Measurements from ENCODE around the gene BRD3. TPM values are rescaled to one million over a fixed set of nuclear protein-coding genes. Genes with fewer than 3 reads are reported as not detected.

Gene BRD3
- total RNA-seq, 1 donor from 2014 or later = 35.5 TPM

- Histone ChIP-seq H3K9me3 (no peaks in the 10 kb centered on the region), H3K4me3 (no peak overlapping the region), H3K27me3 (ENCODE audit: low read depth) (no peaks in the 10 kb centered on the region), H3K27ac (no peak overlapping the region), H3K4me1 (peaks cover 18% of the 10 kb centered on the region), H3K36me3 (no peaks in the 10 kb centered on the region)
- intact Hi-C loops (cut with DNase I) = no loop called here
- DNase-seq = no peak
- ATAC-seq = no peak
- no peak for TF ChIP-seq CTCF (IDR thresholded peaks at IDR 0.05)
These were observed 80.9 kb downstream of the BRD3 start for GRCh38 chr9:133986774-133987445.

- Histone ChIP-seq H3K4me3 (no peak overlapping the region), H3K27me3 (ENCODE audit: low read depth) (no peaks in the 10 kb centered on the region), H3K4me1 (peaks cover 18% of the 10 kb centered on the region), H3K27ac (no peak overlapping the region), H3K36me3 (no peaks in the 10 kb centered on the region), H3K9me3 (no peaks in the 10 kb centered on the region)
- ATAC-seq (no peak), DNase-seq (no peak)
- no peak for TF ChIP-seq CTCF (IDR thresholded peaks at IDR 0.05)
- intact Hi-C loops (cut with DNase I) = no loop called here
These were observed 81.8 kb downstream of the BRD3 start for GRCh38 chr9:133986061-133986460.

- no peaks in the 10 kb centered on the region for H3K36me3 ChIP-seq
- ATAC-seq = no peak
- H3K4me1 ChIP-seq = peaks cover 31% of the 10 kb centered on the region
- no peak overlapping the region for H3K27ac ChIP-seq
- no peaks in the 10 kb centered on the region for H3K27me3 ChIP-seq (ENCODE audit: low read depth)
- intact Hi-C loops (cut with DNase I) = no loop called here
- DNase-seq = peak; percentile 33
- no peaks in the 10 kb centered on the region for H3K9me3 ChIP-seq
- H3K4me3 ChIP-seq = no peak overlapping the region
- no peak for TF ChIP-seq CTCF (IDR thresholded peaks at IDR 0.05)
These were observed 84.7 kb downstream of the BRD3 start for GRCh38 chr9:133982971-133983720.

GRCh38 chr9:133981958-133982681 is 85.7 kb downstream of the BRD3 start:
- DNase-seq (peak; percentile 33), ATAC-seq (no peak)
- TF ChIP-seq CTCF (IDR thresholded peaks at IDR 0.05) = no peak
- H3K36me3 ChIP-seq = no peaks in the 10 kb centered on the region
- H3K9me3 ChIP-seq = no peaks in the 10 kb centered on the region
- no peaks in the 10 kb centered on the region for H3K27me3 ChIP-seq (ENCODE audit: low read depth)
- no peak overlapping the region for H3K27ac ChIP-seq
- H3K4me3 ChIP-seq = no peak overlapping the region
- peaks cover 31% of the 10 kb centered on the region for H3K4me1 ChIP-seq
- intact Hi-C loops (cut with DNase I) = no loop called here

GRCh38 chr9:133981589-133981957 is 86.3 kb downstream of the BRD3 start:
- no peak for TF ChIP-seq CTCF (IDR thresholded peaks at IDR 0.05)
- DNase-seq = no peak
- H3K36me3 ChIP-seq = no peaks in the 10 kb centered on the region
- intact Hi-C loops (cut with DNase I) = no loop called here
- ATAC-seq = no peak
- H3K9me3 ChIP-seq = no peaks in the 10 kb centered on the region
- no peak overlapping the region for H3K27ac ChIP-seq
- peaks cover 31% of the 10 kb centered on the region for H3K4me1 ChIP-seq
- H3K4me3 ChIP-seq = no peak overlapping the region
- H3K27me3 ChIP-seq (ENCODE audit: low read depth) = no peaks in the 10 kb centered on the region
